ENCODE data around the gene HPSE.

Gene HPSE

GRCh38 chr4:83360018-83360417 is 25.4 kb upstream of the HPSE start:
- in situ Hi-C loops (cut with MboI; ENCODE audit: low pct_unique_long_range_greater_than_20kb, low sequenced_read_pairs, unreplicated experiment), result no loop called here
- no peak for DNase-seq (ENCODE audit: low spot score)
- TF ChIP-seq, protein P1, sequence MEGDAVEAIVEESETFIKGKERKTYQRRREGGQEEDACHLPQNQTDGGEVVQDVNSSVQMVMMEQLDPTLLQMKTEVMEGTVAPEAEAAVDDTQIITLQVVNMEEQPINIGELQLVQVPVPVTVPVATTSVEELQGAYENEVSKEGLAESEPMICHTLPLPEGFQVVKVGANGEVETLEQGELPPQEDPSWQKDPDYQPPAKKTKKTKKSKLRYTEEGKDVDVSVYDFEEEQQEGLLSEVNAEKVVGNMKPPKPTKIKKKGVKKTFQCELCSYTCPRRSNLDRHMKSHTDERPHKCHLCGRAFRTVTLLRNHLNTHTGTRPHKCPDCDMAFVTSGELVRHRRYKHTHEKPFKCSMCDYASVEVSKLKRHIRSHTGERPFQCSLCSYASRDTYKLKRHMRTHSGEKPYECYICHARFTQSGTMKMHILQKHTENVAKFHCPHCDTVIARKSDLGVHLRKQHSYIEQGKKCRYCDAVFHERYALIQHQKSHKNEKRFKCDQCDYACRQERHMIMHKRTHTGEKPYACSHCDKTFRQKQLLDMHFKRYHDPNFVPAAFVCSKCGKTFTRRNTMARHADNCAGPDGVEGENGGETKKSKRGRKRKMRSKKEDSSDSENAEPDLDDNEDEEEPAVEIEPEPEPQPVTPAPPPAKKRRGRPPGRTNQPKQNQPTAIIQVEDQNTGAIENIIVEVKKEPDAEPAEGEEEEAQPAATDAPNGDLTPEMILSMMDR (IDR thresholded peaks at IDR 0.05; ENCODE audit: extremely low read depth, insufficient read depth, missing control alignments), result no peak

DNA sequence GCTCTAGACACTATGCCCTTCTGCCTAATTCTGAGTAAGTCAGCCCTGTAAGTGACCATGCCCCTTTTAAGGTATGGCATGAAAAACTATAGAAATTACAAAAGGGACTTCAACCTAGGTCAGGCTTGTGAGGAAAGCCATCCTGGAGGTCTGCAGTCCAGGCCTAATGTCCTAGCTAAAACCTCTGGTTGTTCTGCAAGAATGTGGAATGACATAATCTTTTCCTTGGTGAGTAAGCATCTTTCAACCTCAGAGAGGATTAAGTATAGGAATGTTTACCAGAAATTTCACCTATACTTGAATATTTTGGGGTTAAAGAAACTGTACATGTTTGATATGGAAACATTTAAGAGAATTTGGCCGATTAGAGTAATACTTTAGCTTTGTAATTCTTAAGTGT is 23.8 kb upstream of the HPSE start:
- in situ Hi-C loops (cut with MboI; ENCODE audit: low pct_unique_long_range_greater_than_20kb, low sequenced_read_pairs, unreplicated experiment), result no loop called here
- DNase-seq (ENCODE audit: low spot score), result no peak
- TF ChIP-seq, protein P1 (IDR thresholded peaks at IDR 0.05; ENCODE audit: extremely low read depth, insufficient read depth, missing control alignments), result no peak

DNA sequence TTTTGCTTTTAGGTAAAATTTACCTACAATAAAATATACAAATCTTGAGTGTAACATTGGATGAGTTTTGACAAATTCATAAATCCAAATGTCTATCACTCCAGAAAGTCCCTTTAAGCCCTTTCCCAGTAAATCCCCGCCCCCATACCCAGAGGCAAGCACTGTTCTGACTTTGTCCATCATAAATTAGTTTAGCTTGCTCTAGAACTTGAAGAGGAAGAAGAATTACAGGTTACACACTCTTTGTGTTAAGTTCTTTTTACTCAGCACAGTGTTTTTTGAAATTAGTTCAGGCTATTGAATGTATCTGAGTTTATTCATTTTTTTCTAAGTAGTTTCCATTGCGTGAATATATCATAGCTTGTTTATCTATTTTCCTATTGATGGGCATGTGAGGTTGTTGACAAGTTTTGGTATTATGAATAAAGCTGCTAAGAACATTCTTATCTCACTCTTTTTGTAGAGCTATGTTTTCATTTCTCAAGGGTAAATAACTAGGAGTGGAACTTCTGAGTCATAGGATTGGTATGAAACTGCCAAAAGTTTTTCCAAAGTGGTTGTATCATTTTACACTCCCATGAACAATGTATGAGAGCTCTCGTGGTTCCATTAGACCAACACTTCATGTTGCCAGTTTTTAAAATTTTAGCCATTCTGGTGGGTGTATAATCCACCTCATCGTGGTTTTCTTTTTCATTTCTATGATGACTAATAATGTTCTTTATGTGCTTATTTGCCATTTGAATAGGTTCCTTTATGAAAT is 22.4 kb upstream of the HPSE start:
- in situ Hi-C loops (cut with MboI; ENCODE audit: low pct_unique_long_range_greater_than_20kb, low sequenced_read_pairs, unreplicated experiment), result no loop called here
- no peak for DNase-seq (ENCODE audit: low spot score)
- TF ChIP-seq, protein P1 (IDR thresholded peaks at IDR 0.05; ENCODE audit: extremely low read depth, insufficient read depth, missing control alignments), result no peak

DNA sequence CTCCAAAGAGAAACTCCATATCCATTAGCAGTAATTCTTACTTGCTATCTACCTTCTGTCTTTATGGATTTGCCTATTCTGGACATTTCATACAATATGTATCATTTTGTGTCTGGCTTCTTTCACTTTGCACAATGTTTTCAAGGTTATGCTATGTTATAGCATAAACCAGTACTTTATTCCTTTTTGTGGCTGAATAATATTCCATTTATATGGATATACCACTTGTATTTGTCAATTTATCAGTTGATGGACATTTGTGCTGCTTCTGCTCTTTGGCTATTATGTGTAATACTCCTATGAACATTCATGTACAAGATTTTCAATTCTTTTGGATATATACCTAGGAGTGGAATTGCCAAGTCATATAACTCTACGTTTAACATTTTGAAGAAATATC is 18.9 kb upstream of the HPSE start:
- DNase-seq (ENCODE audit: low spot score), result no peak
- in situ Hi-C loops (cut with MboI; ENCODE audit: low pct_unique_long_range_greater_than_20kb, low sequenced_read_pairs, unreplicated experiment), result no loop called here
- TF ChIP-seq, protein P1 (IDR thresholded peaks at IDR 0.05; ENCODE audit: extremely low read depth, insufficient read depth, missing control alignments), result no peak

- in situ Hi-C loops (cut with MboI; ENCODE audit: low pct_unique_long_range_greater_than_20kb, low sequenced_read_pairs, unreplicated experiment), result no loop called here
- DNase-seq (ENCODE audit: low spot score), result no peak
- TF ChIP-seq, protein P1 (IDR thresholded peaks at IDR 0.05; ENCODE audit: extremely low read depth, insufficient read depth, missing control alignments), result no peak
Measured at GRCh38 chr4:83348074-83348473, 13.4 kb upstream of the HPSE start.

DNA sequence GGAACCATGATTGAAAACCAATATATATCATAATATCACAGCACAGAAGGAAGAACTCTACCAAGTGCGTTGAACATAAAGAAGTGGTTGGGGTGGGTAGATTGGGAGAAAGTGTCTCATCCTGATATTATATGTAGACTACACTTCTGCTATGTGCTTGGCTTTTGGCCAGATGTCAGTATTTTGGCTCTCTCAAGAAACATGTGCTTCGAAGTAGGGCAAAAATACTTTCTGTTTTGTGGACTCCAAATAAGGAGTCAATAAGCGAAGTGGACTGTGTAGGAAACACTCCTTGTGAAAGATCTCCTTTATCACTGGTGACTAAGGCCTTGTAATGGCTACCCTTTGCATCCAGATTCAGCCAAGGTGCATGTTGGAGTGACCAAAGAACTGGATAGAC is 7.8 kb upstream of the HPSE start:
- in situ Hi-C loops (cut with MboI; ENCODE audit: low pct_unique_long_range_greater_than_20kb, low sequenced_read_pairs, unreplicated experiment), result no loop called here
- DNase-seq (ENCODE audit: low spot score), result no peak
- TF ChIP-seq, protein P1 (IDR thresholded peaks at IDR 0.05; ENCODE audit: extremely low read depth, insufficient read depth, missing control alignments), result no peak

All from GM13977 (cell line).